GM21528 (cell line): ENCODE results near the gene SERPINH1.

ENCODE experiments used
- ATAC-seq: cut with Tn5 transposase; IDR thresholded peaks from one replicate; pipeline ENCODE4 v1.9.1; 2021; ENCODE audit warnings: mild to moderate bottlenecking, moderate library complexity; ENCODE audit not compliant: unreplicated experiment, low FRiP score

The SERPINH1 gene

DNA sequence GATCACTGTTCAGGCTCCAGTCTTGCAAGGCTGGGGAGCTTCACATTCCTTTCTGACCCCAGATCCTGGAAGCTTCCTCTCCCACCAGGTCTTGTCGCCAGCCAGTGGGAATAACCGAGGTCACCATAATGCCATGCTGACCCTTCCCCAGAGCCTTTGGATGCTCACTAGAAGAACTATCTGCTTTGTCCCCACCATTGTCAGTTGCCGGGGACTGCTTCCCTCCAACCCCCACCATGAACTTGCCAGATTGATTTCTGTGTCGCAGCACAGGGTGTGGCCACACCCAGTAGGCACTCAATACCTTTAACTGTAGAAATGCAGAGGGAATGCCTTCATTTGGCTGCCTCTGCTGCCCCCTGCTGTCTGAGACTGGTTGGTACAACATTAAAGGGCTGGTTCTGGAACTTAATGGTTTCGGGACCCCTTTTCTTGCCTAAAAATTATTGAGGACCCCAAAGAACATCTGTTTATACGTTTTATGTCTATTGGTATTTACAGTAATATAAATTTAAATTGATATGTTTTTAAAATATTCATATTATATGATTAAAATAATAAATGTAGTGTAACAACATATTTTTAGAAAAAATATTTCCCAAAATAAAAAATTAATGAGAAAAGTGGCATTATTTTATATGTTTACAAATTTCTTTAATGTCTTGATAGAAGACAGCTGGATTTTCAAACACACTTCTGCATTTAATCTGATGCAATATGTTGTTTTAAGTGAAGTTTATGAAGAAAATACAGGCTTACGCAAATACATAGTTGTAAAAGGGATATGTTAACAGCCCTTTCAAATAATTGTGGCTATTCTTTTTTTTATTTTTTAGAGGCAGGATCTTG, 29.6 kb upstream of the SERPINH1 start:
- no peak for ATAC-seq

DNA sequence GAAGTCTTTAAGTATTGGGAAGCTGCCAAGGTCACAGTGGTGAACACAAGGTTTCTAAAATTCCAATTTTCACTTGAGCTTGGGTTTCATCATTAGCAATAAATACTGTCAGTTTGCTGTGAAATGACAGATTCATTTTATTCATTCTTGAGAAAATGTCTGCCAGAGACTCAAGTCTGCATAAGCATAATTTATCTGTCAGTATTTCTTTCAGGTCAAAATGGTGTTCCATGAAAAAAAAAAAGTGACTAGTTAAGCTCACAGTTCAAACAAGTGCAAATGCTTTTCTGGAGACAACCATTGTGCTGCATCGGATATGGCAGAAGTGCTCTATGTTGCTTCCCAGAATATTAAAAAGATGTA, 28.2 kb upstream of the SERPINH1 start:
- ATAC-seq, result no peak

DNA sequence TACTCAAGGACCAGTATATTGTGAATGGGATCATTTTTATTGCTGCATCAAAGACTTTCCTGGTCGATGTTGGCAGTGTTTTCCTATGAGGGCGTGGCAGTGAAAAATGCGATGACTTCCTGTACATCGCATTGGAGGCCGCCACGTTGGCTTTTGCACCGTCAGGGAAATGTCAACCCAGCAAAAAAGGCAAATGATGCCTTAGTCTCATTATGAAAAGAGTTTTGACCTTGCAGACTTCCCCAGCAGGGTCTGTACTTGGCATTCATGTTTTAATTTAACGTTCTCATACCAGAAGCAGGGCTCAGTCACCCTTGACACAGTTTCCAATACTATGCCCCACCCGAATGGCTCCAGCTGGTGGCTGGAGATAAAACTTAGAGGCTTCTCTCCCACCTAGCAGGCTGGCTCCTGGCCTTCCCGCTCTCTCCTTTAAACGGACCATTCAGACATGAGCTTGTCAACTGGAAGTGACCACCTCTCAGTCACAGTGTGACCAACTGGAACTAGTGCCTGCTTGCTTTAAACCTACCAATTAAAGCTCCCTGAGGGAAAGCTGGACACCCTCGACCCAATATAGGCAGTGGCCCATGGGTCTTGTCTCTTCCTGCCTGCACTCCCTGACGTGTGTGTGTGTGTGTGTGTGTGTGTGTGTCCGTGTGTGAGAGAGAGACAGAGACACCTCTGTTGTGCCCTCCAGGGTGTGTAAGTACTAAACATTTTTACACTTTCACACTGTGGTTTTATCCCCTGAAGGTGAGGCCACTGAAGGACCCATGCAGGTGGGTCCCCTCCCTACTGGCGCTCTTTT, 27.6 kb upstream of the SERPINH1 start:
- ATAC-seq, result no peak

DNA sequence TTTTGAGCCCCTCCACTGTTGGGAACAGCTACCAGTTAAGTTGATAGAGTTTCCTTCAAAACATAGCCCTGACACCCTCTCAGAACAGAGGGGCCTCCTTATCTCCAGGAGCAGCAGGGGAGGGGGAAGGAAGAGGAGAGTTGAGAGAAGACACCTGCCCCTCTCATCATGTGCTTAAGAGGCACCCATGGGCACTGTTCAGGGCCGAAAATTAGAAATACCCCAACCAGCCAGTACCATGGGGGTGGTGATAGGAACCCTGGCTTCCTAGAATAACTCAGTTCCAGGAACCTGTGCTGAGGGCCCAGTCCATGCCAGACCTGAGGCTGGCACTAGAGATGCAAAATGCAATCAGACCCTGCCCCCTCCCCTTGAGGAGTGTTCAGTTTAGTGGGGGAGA, 27.0 kb upstream of the SERPINH1 start:
- ATAC-seq, result no peak

DNA sequence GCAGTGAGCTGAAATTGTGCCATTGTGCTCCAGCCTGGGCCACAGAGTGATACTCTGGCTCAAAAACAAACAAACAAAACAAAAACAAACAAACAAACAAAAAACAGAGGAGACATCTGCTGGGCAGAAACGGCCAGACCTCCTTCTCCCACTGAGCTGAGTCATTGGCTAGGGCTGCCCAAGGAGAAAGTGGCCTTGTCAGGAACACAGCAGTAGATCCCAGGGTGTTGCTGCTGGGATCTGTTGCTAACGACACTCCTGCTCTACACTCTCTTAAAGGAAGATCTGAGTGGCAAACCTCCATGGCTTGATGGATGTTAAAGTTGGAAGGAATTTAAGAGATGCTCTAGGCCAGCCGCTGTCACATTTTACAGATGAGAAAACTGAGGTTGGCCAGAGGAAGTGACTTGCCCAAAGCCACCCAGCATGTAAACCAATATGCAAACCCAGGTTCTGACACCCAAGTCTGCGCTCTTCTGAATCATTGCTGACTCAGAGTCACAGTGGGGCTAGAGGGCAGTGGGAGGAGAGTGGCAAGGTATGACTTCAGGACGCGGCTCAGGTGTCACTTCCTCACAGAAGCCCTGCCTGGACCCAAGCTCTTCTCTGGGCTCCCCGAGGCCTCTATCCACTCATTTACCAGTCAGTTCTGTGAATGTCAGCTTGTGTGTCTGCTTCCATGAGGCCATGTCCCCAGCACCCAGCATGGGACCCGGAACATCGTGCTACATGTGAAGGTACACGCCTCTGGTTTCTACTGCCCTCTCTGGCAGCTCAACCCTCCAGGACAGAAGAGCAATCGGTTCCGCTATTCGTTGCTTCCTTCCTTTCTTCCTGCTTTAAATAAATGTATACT, 25.0 kb upstream of the SERPINH1 start:
- ATAC-seq, result peak; percentile 86

DNA sequence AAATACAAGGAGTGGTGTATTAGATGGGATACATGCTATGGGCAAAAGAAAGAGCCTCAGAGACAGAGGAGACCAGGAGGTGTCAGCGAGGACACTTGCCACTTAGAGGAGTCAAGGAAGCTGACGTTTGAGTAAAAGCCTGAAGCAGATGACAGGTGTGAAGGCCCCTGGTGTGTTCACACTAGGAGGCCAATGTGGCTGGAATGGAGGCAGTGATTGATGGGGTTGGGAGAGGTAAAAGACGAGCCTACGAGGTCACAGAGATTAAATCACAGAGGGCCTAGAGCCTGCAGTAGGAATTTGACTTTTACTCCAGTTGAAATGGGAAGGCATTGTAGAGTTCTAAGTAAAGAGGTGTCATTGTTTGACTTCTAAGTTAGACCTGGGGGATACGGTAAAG, 24.3 kb upstream of the SERPINH1 start:
- ATAC-seq, result no peak

DNA sequence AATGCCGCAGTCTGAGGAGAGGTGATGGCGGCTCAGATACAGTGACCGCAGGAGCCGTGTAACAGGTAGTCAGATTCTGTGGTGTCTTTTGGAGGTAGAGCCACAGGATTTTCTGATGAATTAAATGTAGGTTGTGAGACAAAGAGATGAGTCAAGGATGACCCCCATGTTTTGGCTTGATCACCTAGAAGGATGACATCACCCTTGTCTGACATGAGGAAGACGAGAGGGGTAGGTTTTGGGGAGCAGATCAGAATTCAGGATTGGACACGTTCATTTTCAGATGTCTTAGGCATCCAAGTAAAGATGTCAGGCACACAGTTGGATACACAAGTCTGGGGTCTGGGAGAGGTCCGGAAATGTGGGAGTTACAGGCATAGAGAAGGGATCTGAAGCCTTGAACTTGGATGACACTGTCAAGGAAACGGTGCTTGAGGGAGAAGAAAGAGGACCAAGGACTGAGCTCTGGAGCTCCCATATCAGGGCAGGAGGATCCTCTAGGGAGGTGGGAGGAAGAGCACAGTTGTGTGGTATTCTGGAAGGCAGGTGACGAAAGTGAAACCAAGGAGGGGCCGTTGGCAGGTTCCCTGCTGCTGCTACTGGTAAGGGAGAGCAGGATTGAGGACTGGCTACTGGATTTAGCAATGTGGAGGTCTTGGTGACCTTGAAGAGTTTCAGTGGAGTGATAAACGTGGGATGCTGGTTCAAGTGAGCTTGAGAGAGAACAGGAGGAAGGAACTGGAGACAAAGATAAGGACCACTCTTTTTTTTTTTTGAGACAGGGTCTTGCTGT, 23.7 kb upstream of the SERPINH1 start:
- no peak for ATAC-seq

DNA sequence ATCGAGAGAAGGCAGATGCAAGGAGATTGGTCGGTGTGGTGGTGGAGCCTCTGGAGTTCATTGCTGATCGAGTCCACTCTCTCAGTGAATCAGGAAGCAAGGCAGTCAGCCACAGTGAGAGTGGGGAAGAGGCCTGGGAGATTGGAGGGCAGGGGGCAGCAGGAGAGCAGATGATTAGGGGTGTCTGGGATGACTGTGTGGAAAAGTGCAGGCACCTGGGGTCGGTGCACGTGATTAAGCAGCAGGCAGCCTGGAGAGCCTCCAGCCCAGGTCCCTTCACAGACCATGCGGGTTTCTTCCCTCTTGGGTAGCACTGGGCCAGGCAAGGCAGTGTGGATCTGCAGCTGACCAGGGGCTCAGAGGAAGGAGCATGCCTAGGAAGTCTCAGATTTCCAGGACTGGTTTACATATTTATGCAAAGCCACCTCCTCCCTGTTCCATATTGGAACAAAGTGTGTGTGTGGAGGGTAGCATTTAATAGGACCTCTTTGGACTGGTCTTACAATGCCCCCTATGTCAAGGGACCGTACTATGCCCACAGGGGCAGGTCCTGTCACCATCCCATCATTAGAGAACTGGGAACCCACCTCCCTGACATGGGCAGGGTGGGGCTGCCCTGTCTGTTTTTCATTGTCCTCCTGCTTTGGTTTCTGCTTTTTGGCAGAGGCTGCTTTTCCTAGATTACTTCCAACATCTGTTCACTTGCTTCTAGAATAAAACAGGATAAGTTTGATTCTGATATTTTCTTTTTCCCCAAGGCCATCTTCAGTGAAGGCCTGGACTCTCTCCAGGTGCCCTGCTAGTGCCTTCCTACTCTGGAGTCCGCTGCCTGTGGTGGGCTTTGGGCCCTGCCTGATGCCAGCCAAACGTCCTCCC, 22.4 kb upstream of the SERPINH1 start:
- ATAC-seq, result no peak

DNA sequence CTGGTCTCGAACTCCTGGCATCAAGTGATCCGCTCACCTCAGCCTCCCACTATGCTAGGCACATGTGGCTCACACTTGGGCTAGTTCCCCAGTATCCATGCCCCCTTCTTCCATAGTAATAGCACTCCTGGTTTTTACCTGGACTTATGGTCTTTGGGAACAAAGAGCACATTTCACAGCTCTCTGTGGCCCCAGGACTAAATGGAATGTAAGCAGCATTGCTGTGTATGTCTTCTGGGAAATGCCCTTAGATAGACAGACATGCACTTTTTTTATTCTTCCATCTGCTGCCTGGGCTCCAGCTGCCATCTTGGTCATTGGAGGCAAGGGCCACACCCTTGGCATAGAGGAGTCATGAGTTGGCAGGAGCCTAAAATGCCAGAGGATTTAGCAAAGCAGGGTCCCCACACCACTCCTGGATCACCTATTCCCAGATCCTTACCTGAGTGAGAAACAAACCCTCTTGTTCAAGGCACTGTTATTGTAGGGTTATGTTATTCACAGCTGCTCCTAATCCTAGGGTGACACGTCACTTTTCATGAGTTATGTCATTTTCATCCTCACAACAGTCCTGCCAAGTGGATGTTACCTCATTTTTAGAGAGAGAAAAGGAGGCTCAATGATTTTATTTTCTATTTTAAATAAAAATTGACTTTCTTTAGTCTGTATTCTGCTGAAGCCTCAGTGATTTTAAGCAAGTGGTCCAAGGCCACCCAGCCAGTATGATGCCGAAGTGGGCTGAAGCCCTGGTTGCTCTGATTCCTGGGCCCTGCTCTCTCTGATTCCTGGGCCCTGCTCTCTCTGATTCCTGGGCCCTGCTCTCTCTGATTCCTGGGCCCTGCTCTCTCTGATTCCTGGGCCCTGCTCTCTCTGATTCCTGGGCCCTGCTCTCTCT, 20.6 kb upstream of the SERPINH1 start:
- ATAC-seq, result no peak

DNA sequence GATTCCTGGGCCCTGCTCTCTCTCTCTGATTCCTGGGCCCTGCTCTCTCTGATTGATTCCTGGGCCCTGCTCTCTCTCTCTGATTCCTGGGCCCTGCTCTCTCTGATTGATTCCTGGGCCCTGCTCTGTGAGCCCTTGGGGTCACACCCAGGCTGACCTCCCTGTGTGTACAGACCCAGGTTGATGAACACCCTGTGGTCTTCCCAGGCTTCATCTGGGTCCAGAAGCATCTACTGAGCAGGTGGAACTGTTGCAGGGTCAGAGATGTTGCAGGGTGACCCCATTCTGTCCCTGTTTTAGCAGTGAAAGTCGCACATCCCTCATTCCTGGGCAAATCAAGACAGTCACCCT, 20.0 kb upstream of the SERPINH1 start:
- ATAC-seq, result no peak

DNA sequence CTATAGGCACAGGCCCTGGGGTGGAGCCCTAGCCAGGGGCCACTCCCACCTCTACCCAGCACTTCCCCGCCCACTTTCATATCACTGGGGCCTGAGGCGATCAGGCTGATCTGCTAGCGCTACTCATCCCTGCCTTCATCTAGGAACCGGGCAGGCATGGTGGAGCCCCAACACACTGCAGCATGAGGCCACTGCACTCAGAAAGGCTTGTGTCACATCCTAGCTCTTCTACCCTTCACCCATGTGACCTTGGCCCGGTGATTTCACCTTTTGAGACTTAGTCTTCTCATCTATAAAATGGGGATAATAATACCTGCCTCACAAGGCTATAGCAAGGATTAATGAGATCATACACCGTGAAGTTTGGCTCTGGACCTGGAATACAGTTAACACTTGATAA, 18.2 kb upstream of the SERPINH1 start:
- no peak for ATAC-seq

DNA sequence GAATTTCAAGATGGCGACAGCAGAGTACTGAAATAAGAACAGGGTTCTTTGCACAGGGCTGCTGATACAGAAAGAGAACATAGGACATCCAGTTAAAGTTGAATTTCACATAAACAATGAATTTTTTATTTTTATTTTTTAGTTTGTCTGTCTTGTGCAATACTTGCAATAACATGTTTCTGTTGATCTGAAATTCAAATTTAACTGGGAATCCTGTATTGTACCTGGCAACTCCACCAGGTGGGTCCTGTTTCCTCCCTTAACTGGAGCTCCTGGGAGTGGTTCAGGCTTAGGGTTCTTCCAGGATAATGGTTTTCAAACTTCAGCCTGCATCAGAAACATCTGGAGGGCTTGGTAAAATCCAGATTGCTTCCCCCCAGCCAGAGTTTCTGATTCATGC, 14.9 kb upstream of the SERPINH1 start:
- ATAC-seq, result no peak

DNA sequence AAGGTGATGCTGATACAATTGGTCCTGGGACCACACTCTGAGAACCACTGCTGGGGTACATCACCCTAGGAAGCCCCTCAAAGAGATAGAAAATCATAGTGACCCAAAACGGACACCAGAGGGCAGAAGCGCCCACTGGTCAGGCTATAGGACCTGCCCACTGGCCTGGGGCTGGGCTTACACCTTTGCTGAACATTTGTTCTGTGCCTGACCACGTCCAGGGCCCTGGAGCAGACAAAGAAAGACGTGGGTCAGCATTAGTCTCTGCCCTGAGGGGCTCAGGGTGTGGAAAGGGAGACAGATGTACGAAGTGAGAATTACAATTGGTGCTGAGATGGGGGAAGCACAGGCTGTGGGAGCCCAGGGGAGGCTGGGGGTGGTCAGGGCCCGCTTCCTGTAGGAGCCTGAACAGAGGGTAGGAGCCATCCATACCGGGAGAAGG, 14.4 kb upstream of the SERPINH1 start:
- ATAC-seq, result no peak

DNA sequence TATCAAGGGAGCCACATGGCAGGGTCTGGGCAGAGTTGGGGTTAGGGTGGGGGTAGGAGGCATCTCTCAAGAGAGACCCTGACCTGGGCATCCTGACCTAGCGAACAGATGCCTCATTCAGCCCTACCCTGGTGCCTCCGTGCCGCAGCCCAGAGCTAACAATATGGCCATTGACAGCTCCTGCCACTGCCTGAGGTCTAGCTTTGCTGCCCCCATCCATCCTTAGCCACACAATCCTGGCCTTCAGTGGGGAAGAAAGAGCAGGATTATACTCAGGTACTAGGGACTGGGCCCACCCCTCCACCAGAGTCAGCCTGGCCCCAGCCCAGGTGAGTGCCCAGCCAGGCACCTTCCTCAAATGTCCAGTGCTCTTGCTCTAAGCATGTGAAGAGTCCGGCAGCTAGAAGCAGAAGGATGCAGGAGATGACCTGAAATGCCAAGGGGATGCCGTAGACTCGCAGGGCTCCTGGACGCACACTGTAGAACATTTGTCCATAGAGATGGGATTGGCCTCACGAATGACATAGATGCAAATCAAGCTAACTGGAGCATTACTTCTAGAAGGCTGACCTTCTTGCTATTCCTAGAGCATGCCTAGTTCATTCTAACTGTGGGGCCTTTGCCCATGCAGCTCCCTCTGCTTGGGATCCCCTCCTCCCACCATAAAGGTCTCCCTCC, 13.3 kb upstream of the SERPINH1 start:
- no peak for ATAC-seq

DNA sequence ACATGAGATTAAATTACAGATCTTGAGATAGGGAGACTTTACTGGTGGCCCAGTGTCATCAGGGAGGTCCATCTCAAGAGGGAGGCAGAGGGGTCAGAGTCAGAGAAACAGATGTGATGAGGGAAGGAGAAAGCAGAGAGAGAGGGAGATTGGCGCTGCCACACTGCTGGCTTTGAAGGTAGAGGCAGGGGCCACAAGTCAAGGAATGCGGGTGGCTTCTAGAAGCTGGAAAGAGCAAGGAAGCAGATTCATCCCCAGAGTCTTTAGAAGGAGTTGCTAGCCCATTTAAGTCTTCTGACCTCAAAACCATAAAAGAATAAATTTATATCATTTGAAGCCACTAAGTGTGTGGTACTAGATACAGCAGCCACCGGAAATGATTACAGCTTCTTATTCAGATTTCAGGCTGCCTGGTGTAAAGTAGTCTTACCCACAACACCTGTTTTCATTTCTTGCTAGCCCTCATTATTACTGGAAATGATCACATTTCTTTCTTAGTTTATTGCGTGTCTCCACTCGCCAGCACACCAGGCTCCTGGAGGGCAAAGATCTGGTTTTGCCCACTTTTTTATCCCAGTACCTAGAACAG, 12.6 kb upstream of the SERPINH1 start:
- ATAC-seq, result no peak

DNA sequence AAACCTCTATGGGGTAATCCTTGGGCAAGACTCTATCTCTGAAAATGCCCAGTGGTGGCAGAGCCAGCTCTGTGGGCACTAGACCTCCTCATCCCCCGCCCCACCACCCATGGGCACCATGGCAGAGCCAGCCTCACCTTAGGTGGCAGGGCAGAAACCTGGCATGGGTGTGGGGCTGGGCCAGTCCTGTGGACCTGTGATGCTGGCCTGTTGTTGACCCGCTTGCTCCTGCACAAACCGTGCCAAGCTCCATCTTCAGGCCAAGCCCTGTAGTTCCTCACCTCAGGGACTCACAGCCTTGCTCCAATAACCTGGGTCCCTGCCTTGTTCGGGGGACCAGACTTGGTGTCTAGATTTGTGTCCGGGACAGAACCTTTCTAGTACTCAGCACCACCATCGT, 8.9 kb upstream of the SERPINH1 start:
- no peak for ATAC-seq

DNA sequence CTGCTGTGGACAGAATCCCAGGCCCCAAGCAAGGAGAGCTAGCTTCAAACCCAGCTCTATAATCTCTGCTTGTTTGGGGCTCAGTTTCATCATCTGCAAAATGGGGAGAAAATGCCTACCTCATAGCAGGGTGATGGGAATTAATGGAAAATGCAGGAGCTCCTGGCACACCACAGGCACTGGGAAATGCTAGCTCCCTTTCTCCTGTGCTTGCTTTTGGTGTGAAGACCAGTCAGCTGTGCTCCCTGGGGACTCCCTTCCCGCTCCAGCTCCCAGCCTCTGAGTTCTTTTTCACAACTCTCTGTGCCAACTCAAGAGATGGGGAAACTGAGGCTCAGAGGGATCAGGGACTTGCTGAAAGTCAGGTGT, 8.2 kb upstream of the SERPINH1 start:
- no peak for ATAC-seq
